ENCODE results near the gene TBC1D4. TPM values are rescaled to one million over a fixed set of nuclear protein-coding genes. Genes with fewer than 3 reads are reported as not detected.

Gene TBC1D4
- total RNA-seq = 26.1 TPM
- long read RNA-seq, full-length matches to known transcripts = 15 of 37 reads
- long read RNA-seq, partial matches to known transcripts = 17 of 37 reads
- long read RNA-seq, other reads (novel, unspliced or antisense) = 5 of 37 reads

GRCh38 chr13:75482070-75482819 lies at the start of gene TBC1D4:
TBC1D4 (minus strand) TSS chr13:75482169; CDS start chr13:75481767, 402 bp downstream.
- Histone ChIP-seq H3K4me1 (peaks cover 16% of the 10 kb centered on the region), H3K9me3 (no peaks in the 10 kb centered on the region), H3K27me3 (no peaks in the 10 kb centered on the region), H3K27ac (peak within 1 kb of the TSS; percentile 58), H3K36me3 (no peaks in the 10 kb centered on the region), H3K4me3 (peak within 1 kb of the TSS; percentile 73)
- ATAC-seq (peak; percentile 91), DNase-seq (peak; percentile 94)
- intact Hi-C loops (cut with DNase I) = no loop called here
- peak; percentile 85 for TF ChIP-seq CTCF (IDR thresholded peaks at IDR 0.05)

- Histone ChIP-seq H3K4me3 (no peak overlapping the region), H3K36me3 (peaks cover 34% of the 10 kb centered on the region), H3K4me1 (no peaks in the 10 kb centered on the region), H3K27me3 (no peaks in the 10 kb centered on the region), H3K27ac (no peak overlapping the region), H3K9me3 (no peaks in the 10 kb centered on the region)
- DNase-seq (no peak), ATAC-seq (no peak)
- intact Hi-C loops (cut with DNase I) = no loop called here
- TF ChIP-seq CTCF (IDR thresholded peaks at IDR 0.05) = no peak
Observed at GRCh38 chr13:75530549-75530961, 48.6 kb upstream of the TBC1D4 start.

GRCh38 chr13:75521956-75522355 lies 40.0 kb upstream of the TBC1D4 start:
- ATAC-seq = no peak
- H3K27me3 ChIP-seq = no peaks in the 10 kb centered on the region
- intact Hi-C loops (cut with DNase I) = no loop called here
- no peaks in the 10 kb centered on the region for H3K9me3 ChIP-seq
- no peak for DNase-seq
- TF ChIP-seq CTCF (IDR thresholded peaks at IDR 0.05) = no peak
- peaks cover 16% of the 10 kb centered on the region for H3K36me3 ChIP-seq
- H3K4me1 ChIP-seq = no peaks in the 10 kb centered on the region
- H3K27ac ChIP-seq = no peak overlapping the region
- H3K4me3 ChIP-seq = no peak overlapping the region

- intact Hi-C loops (cut with DNase I) = no loop called here
- ATAC-seq = no peak
- TF ChIP-seq CTCF (IDR thresholded peaks at IDR 0.05) = no peak
- Histone ChIP-seq H3K36me3 (no peaks in the 10 kb centered on the region), H3K27ac (no peak overlapping the region), H3K4me3 (no peak overlapping the region), H3K4me1 (no peaks in the 10 kb centered on the region), H3K9me3 (no peaks in the 10 kb centered on the region), H3K27me3 (no peaks in the 10 kb centered on the region)
- DNase-seq = no peak
Observed at GRCh38 chr13:75518439-75519088, 36.6 kb upstream of the TBC1D4 start.

GRCh38 chr13:75514080-75514995 lies 32.4 kb upstream of the TBC1D4 start:
- Histone ChIP-seq H3K9me3 (no peaks in the 10 kb centered on the region), H3K27me3 (no peaks in the 10 kb centered on the region), H3K27ac (no peak overlapping the region), H3K36me3 (no peaks in the 10 kb centered on the region), H3K4me3 (no peak overlapping the region), H3K4me1 (no peaks in the 10 kb centered on the region)
- TF ChIP-seq CTCF (IDR thresholded peaks at IDR 0.05) = no peak
- intact Hi-C loops (cut with DNase I) = no loop called here
- ATAC-seq (no peak), DNase-seq (no peak)
